NCI-H187 treated with DMSO at 0.1 percent for 48 hours (cell line): ENCODE results near the gene KCNH6.
A peak's percentile ranks its signal among the peaks of the same experiment; 100 is the strongest.

Source experiments
- DNase-seq: peaks from one replicate; lab custom pipeline; 2025; lab: John Stamatoyannopoulos, UW

Gene KCNH6

DNA sequence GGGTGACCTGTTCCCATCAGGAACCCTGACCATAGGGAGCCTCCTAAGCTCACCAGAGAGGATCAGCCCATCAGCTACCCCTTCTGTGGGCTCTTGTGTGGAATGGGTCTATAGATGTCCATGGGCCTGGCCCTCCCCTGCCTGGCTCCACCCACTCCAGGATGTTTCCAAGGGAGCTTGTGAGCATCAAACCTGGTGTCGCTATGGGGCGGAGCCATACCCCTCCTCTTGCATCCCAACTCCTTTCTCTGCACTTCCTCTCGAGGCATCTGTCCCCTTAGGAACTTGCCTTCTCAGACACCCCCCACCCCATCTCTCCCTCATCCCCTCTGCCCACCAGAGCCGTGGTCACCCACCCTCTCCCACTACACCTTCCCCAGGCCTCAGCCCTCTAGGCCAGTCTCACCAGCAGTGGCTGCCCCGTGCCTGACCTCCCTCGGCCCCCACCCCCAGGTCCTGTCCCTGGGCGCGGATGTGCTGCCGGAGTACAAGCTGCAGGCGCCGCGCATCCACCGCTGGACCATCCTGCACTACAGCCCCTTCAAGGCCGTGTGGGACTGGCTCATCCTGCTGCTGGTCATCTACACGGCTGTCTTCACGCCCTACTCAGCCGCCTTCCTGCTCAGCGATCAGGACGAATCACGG lies 10.4 kb downstream of the KCNH6 start:
- no peak for DNase-seq

DNA sequence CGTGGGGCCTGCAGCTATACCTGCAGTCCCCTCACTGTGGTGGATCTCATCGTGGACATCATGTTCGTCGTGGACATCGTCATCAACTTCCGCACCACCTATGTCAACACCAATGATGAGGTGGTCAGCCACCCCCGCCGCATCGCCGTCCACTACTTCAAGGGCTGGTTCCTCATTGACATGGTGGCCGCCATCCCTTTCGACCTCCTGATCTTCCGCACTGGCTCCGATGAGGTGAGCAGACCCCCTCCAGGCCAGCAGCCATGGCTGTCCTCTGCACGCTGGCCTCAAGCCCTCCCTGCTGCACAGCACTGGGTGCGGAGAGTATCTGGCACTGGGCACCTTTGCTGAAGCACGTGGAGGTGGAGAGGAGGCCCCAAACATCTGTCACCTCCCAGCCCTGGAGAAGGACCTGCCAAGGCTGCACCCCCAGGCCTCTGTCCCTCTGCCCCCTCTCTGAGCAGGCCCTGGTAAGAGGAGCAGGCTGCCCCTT lies 11.0 kb downstream of the KCNH6 start:
- no peak for DNase-seq

DNA sequence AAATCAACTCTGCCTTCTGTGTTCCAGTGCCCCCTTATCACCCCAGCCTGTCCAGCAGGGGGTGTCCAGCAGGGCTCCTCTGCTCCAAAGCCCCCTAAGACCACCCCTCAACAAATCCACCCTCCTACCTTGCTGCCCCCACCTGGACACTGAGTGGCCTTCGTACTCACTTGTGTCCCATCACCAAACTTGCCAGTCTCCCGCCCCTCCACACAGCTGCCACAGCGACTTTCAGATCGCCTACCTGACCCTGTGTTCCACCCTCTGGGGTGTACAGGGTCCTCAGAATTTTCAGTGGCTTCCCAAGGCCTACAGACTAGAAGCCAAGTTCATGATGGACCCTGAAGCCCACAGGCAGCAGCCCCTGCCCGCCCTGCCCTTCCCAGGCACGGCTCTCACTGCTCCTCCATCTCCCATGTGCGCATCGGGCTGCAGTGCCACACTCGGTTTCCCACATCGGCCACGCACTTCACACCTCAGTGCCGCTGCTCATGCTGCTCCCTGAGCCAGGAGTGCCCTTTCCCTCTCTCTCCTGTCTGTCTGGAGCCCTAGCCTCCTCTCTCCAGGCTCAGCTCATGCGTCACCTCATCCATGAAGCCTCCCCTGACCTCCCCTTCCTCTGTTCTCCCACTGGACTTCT lies 11.8 kb downstream of the KCNH6 start:
- DNase-seq: no peak

DNA sequence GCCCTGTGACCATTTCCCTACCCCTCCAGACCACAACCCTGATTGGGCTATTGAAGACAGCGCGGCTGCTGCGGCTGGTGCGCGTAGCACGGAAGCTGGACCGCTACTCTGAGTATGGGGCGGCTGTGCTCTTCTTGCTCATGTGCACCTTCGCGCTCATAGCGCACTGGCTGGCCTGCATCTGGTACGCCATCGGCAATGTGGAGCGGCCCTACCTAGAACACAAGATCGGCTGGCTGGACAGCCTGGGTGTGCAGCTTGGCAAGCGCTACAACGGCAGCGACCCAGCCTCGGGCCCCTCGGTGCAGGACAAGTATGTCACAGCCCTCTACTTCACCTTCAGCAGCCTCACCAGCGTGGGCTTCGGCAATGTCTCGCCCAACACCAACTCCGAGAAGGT lies 12.5 kb downstream of the KCNH6 start:
- no peak for DNase-seq

DNA sequence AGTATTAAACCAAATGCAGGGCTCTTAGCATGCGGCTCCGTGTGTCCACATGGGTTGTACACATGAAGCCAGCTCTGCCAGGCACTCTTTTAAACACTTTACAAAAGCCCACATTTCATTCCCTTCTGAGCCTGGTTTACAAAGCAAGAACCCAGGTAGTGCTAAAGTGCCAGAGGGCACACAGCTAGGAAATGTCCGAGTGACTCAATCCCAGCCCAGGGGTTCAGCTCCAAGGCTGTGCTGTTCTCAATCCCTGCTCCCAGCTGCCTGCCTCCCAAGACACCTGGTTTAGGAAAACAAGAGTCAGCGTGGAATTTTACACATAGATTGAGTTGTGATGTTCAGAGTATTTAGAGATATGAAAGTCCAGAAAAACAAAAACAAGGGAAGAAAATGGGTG lies 13.8 kb downstream of the KCNH6 start:
- DNase-seq: no peak

DNA sequence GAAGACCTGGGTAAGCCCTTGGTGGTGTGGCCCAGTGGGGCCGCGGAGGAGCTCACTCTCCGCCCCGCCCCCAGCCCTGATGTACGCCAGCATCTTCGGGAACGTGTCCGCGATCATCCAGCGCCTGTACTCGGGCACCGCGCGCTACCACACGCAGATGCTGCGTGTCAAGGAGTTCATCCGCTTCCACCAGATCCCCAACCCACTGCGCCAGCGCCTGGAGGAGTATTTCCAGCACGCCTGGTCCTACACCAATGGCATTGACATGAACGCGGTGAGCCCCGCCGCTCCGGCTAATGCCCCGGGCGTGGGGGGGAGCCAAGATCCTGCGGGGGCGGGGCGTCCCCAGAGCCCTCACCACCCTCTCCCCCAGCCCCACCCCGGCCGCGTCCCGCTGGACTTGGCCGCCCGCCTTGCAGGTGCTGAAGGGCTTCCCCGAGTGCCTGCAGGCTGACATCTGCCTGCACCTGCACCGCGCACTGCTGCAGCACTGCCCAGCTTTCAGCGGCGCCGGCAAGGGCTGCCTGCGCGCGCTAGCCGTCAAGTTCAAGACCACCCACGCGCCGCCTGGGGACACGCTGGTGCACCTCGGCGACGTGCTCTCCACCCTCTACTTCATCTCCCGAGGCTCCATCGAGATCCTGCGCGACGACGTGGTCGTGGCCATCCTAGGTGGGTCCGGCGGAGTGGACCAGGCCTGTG lies 15.0 kb downstream of the KCNH6 start:
- DNase-seq: no peak

DNA sequence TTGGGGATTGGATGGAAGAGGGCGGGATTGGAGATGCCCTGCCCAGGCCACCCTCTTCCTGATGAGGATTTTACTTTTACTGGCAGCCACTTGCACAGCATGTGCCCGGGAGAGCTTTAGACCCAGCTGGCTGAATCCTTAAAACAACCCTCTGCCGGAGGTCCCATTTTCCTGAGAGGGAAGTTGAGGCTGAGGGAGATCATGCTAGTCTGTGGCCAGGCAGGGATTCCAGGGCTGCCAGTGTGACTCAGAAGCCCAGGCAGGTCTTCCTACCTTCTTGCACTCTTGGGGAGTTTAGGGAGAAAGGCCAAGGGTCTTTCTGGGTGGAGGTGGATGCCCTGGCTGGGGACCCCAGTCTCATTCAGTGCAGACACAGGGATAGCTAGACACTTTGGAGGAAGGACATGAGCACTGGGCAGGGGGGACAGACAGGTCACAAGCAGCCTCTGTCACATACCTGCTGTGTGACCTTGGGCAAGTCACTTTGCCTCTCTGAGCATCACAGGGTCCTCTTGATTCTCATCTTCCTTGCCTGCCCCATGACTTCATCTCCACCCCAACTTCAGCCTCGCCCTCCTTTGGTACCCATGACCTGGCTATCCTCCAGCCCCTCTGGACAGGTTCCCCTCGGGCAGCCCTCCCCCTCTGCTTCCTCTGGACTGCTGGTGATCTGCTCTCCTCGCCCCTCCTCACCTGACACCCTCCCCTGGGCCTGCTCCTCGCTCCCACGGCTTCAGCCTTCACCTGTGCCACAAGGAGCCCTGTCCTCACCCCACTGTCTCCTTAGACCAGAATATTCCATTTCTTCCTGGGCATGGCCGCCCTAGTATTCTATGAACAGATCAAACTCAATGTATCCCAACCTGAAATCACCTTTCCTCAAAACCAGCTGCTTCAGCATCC lies 15.8 kb downstream of the KCNH6 start:
- DNase-seq: no peak

DNA sequence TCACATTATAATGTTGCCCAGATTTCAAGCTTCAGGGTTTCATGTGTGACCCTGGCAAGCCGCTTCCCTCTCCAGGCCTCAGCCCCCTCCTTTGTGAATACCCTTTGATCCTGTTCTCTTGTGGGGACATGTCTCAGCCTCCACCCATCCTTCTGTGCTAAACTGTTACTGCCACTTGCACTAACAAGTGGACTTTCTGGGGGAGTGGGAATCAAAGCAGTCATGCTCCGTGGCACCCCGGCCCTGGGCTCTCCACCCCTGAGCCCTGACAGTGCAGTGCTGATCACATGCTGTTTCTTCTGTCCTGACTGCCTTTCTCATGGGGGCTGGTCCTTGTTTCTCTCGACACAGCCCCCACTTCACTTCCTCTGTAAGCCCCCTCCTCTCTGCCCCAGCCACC lies 17.4 kb downstream of the KCNH6 start:
- no peak for DNase-seq

DNA sequence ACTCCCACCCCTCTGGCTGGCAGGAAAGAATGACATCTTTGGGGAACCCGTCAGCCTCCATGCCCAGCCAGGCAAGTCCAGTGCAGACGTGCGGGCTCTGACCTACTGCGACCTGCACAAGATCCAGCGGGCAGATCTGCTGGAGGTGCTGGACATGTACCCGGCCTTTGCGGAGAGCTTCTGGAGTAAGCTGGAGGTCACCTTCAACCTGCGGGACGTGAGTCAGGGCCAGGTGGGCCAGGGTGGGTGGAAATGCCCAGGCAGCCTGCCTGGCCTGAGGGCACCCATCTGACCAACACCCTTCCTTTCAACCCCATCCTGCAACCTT lies 19.0 kb downstream of the KCNH6 start:
- no peak for DNase-seq

DNA sequence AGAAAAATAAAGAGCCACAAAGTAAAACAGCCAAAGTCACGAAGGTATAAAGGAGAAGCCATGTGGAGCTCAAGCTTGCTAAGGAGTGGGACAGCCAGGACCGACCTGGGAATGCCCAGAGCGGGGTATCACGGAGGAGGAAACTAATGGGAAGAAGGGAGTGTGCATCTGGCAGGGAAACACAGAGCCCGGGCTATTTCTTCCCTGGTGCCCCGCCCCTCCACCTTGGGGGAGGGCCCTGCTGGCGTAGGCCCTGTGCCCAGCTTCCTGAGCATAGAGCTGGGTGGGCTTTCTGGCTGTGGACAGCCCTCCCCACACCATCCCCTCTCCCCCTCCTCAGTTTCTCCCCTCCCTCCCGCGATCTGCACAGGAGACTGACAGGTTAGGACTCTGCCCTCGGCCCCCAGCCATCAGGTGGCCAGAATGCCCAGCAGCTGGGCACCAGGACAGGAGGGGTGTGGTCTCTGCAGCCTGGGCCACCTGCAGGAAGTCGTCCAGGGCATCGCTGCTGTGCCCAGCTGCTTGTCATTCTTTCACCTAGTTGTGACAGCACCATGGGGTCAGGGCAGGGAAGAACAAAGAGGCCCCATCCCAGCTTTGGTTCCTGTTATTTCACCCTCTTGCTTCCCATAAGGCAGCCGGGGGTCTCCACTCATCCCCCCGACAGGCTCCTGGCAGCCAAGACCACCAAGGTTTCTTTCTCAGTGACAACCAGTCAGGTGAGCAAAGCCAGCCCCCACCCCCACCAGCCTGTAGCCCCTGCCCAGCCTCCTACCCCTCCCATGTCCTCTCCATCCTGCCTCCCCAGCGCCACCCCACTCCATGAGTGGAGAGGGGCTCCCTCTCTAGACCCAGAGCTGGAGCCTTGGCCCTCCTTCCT lies 20.0 kb downstream of the KCNH6 start:
- no peak for DNase-seq

DNA sequence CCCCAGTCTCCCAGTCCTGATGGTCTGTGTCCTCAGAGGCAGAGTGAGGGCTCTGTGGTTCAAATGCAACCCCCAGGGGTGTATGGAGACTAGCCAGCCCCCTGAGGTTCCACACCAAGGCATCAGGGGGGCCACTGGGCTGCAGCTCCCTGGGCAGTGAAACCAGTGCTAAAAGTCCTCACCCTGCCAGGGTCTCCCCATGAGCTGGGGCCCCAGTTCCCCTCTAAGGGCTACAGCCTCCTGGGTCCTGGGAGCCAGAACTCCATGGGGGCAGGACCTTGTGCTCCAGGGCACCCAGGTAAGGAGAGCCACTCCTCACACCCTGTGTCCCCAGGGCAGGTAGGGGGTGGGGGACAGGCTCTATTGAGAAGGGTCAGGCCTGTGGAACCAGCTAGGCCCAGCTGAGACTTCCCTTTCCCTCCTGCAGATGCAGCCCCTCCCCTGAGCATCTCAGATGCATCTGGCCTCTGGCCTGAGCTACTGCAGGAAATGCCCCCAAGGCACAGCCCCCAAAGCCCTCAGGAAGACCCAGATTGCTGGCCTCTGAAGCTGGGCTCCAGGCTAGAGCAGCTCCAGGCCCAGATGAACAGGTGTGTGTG lies 20.8 kb downstream of the KCNH6 start:
- no peak for DNase-seq

DNA sequence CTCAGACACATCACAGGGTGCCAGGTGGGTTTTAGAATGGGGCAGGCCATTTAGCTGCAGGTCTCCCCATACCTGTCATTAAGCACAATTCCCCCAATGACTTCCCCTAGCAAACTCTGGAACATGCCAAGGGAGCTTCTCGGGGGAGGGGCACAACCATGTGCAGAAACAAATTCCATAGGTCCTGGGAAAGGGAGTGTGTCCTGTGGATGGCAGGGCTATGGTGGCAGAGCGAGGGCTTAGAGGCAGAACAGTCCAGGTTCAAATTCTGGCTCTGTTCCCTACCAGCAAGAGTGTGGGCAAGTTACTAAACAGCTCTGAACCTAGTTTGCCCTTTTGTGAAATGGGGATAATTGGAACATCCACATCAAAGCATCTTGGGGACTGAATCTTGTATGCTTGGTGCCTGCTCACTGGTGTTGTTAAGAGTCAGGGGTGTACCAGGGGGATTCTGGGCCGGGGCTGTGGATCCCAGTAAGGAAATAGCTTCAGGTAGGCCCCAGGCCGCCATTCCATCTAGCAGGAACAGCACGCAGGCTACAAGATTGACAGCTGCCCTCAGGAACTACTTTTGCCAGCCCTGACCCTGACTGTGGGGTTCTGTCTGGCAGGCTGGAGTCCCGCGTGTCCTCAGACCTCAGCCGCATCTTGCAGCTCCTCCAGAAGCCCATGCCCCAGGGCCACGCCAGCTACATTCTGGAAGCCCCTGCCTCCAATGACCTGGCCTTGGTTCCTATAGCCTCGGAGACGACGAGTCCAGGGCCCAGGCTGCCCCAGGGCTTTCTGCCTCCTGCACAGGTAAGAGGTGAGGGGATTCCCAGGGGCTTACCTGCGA lies 21.5 kb downstream of the KCNH6 start:
- DNase-seq: no peak

DNA sequence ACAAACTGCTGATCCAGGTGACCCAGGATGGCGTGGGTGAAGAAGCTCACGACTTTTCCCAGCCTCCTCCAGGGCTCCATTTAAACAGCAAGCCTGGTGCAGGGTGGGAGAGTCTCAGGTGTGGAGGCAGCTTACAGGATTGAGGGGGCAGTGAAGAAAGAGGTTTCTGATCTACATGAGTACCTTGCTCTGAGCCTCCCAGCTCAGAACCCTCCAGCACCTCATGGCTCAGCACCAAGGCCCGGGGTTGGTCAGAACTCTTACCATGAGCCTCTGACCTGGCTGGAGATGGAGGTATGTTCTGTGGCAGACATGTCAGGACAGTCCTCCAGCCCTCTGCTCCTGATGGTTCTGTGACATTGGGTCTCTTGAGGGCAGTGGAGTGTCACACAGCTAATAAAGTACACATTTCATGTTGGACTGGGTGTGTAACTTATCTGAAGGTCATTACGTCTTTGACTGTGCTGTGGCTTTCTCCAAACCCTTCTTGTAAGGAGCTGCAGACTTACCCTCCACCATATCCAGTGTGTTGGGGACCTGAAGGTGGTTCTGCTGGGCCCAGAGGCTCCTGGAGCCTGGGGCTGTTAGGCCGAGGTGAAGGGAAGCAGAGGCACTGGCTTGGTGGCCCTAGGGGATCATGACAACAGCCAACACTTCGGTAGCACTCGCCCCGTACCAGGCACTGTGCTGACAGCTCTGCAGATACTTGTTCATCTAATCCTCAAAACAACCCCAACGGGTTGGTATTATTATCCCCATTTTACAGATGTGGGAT lies 23.3 kb downstream of the KCNH6 start:
- DNase-seq: no peak

DNA sequence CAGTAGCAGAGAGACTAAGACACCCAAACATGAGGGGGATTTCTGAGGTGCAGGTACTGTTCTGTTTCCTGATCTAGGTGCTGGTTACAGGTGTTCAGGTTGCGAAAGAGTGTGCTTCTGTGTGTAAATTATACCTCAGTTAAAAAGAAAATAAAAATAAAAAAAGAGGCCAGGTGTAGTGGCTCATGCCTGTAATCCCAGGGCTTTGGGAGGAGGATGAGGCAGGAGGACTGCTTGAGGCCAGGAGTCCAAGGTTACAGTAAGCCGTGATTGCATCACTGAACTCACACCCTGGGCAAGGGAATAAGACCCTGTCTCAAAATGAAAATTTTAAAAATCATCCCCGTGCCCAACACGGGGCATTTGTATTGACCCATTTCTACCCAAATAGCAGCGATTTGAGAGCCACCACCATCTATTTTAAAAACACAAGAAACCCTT lies 23.9 kb downstream of the KCNH6 start:
- DNase-seq: no peak

DNA sequence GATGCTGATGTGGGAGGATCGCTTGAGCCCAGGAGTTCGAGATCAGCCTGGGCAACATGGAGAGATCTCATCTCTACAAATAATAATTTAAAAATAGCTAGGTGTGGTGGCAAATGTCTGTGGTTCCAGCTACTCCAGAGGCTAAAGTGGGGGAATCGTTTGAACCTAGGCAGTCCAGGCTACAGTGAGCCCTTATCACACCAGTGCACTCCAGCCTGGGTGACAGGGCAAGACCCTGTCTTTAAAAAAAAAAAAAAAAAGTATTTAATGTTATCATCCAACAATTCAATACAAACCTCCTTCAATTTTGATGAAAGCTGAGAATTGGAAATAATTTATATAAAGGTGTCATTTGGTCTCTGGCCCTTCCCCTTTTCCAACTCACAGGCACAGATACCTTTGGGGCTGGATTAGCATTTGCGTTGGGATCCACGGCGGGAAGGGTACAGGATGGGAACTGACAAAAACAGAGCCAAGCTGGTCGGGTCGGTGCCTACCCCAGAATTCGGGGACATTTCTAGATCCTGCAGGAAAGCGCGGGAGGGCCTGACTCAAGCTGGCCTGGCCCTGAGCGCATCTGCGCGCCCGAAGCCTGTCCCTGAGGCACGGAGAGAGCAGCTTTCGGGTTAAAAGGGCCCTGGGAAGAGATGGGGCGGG lies 26.3 kb downstream of the KCNH6 start:
- no peak for DNase-seq

DNA sequence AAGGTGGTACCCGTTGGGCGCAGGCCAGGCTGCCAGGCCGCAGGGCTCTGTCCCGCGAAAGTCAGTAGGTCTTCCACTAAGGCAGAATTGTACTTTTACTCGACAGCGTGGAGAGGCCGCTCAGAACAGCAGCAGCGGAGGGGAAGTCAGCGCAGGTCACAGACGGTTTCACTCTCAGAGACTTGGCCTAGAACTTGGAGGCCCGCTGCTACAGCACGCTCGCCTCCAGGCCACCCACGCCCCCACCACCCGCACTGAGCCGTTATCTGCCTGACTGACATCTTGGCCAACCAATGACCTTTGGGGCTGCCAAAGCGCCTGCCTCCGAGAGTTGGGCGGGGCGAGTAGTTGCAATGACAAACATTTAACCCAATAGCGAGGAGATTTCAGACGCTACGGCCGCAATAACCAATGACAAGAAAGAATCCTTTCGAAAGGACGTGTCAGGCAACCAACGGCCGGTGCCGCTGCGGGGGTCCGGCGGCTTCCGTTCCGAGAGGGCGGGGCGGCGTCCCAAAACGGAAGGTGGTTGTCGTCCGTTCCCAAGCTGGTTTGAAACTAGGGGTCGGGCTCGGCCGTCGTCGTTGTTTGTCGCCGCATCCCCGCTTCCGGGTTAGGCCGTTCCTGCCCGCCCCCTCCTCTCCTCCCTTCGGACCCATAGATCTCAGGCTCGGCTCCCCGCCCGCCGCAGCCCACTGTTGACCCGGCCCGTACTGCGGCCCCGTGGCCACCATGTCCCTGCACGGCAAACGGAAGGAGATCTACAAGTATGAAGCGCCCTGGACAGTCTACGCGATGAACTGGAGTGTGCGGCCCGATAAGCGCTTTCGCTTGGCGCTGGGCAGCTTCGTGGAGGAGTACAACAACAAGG lies 27.0 kb downstream of the KCNH6 start, which contains the start of gene DCAF7:
Gene DCAF7, plus strand, starts transcription at position 532 of the 871 bp plus-strand sequence. Its CDS starts 201 bp downstream, at position 733.
- peak; percentile 95 for DNase-seq

DNA sequence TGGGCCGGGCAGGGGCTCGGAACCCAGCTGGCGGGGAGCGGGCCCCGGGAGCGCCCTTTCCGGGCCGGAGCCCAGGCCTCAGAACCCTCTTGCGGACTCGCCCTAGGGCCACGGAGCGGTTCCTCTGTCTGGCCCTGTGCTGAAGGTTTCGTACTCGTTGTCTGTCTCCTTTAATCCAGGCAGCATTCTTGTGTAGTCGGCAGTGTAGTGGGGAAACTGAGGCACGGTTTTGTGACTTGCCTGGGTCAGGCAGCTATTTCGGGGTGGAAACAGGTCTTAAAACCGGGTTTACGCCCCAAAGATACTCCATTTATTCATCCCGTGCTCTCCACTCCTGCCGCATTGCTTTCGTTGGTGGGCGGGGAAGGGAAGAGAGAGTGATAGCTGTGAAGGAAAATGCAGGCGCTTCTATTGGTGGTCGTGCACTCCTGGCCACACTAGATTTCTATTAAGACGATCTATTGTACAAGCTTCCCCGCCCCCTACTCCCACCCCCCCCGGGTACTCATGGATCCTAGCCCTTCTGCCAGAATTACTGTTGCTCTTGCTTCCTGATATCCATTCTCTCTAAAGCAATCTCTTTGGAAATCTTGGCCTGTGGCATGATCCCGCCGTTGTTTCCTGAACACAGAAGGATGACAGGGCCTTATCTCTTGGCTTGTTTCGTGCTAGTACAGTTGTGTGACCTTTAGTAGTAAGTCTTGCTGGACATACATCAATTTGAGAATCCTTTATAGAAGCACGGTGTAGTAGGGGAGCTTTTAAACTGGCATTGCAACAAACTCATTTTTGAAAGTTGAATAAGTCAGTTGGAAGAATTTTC lies 27.9 kb downstream of the KCNH6 start:
- DNase-seq: no peak
